ENCODE results near the gene PRR5.

GRCh38 chr22:44683237-44683636 is 18.8 kb upstream of the PRR5 start:
- TF ChIP-seq JUND (IDR thresholded peaks at IDR 0.05), result no peak
- TF ChIP-seq CTCF (IDR thresholded peaks at IDR 0.05; ENCODE audit: low read depth, low read length, missing input control), result no peak
- TF ChIP-seq YY1 (IDR thresholded peaks at IDR 0.05), result no peak
- TF ChIP-seq TAF1 (conservative IDR thresholded peaks at IDR 0.05), result no peak
- TF ChIP-seq RXRA (IDR thresholded peaks at IDR 0.05), result no peak
- TF ChIP-seq MAX (IDR thresholded peaks at IDR 0.05), result no peak
- TF ChIP-seq REST (IDR thresholded peaks at IDR 0.05), result no peak
- TF ChIP-seq GABPA (IDR thresholded peaks at IDR 0.05 in 1 of 2, conservative IDR thresholded peaks at IDR 0.05 in 1 of 2), result no peak
- TF ChIP-seq ZBTB33 (IDR thresholded peaks at IDR 0.05), result no peak
